Thoracic aorta (tissue), 2 donors: Measurements from ENCODE around the gene PLEK2. TPM values are rescaled to one million over a fixed set of nuclear protein-coding genes. Genes with fewer than 3 reads are reported as not detected.

Source experiments
- ATAC-seq: fragments of 150-250 bp; one replicate; pipeline ENCODE4 v1.8.0; 2017; ENCODE audit warnings: low read depth; ENCODE audit not compliant: insufficient number of reproducible peaks, low FRiP score
- DNase-seq: peaks from one replicate; pipeline ENCODE4 v3.0.0-alpha.2; 2020; ENCODE audit warnings: low spot score
- H3K27ac ChIP-seq, 2 donors: fragments of 200-600 bp; sonication (generic); 1 replicate in 1 of 2; 2 replicates in 1 of 2; pipeline ENCODE4 v1.5.1; 2016; ENCODE audit warnings: mild to moderate bottlenecking in 2 of 2, moderate library complexity in 2 of 2
- H3K27me3 ChIP-seq: fragments of 200-600 bp; sonication (generic); replicated peaks from 2 replicates; pipeline ENCODE4 v1.6.0; 2016; ENCODE audit warnings: mild to moderate bottlenecking; ENCODE audit not compliant: insufficient read depth
- H3K36me3 ChIP-seq: fragments of 200-600 bp; sonication (generic); one replicate; pipeline ENCODE4 v1.5.1; 2016
- H3K4me1 ChIP-seq, 2 donors: fragments of 200-600 bp; sonication (generic); 1 replicate in 1 of 2; 2 replicates in 1 of 2; pipeline versions ENCODE4 v1.5.1 to v1.6.0; 2016; ENCODE audit warnings: low read depth in 2 of 2, mild to moderate bottlenecking in 1 of 2; ENCODE audit not compliant: control insufficient read depth in 1 of 2
- H3K4me3 ChIP-seq: fragments of 200-600 bp; sonication (generic); 2 replicates; pipeline ENCODE4 v1.5.1; 2016; ENCODE audit warnings: mild to moderate bottlenecking
- H3K9me3 ChIP-seq: fragments of 200-600 bp; sonication (generic); 2 replicates; pipeline ENCODE4 v1.5.1; 2016
- CTCF ChIP-seq: fragments of 200-600 bp; sonication (generic); IDR thresholded peaks from one replicate; pipeline ENCODE4 v1.5.1; 2019; ENCODE audit warnings: antibody characterized with exemption
- total RNA-seq, 2 donors: library from RNA; depleted of rRNA; stranded (reverse); fragments of >200 nt; gene quantifications; one replicate each; pipeline versions ENCODE4 v1.1.0 to v1.2.3, GENCODE V29; 2016

PLEK2 gene
- total RNA-seq, 2 donors from 2014 or later = 2.0 to 5.9 TPM

- ATAC-seq (no peak), DNase-seq (no peak)
- no peak overlapping the region for H3K27ac ChIP-seq
- TF ChIP-seq CTCF = no peak
- H3K4me3 ChIP-seq = no peak overlapping the region
- H3K36me3 ChIP-seq = no peaks in the 10 kb centered on the region
- H3K9me3 ChIP-seq = no peaks in the 10 kb centered on the region
- H3K27me3 ChIP-seq = no peaks in the 10 kb centered on the region
- H3K4me1 ChIP-seq = no peaks in the 10 kb centered on the region
Observed at GRCh38 chr14:67396381-67396970, 15.5 kb downstream of the PLEK2 start.

DNA sequence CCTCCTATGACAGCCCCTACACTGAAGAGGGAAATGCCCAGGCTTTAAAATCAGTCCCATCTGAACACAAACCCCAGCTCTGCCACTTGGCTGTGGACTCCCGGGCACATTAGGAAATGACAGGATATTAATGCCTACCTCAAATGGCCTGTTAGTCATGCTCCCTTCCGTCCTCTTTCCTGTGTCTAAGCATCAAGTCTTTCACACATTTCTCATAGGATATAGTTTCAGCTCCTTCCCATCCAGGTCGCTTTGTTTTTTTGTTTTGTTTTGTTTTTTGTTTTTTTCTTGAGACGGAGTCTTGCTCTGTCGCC, 16.1 kb downstream of the PLEK2 start:
- DNase-seq (no peak), ATAC-seq (no peak)
- Histone ChIP-seq H3K27me3 (no peaks in the 10 kb centered on the region), H3K4me1 (no peaks in the 10 kb centered on the region), H3K27ac (no peak overlapping the region), H3K4me3 (no peak overlapping the region), H3K9me3 (no peaks in the 10 kb centered on the region), H3K36me3 (no peaks in the 10 kb centered on the region)
- no peak for TF ChIP-seq CTCF

DNA sequence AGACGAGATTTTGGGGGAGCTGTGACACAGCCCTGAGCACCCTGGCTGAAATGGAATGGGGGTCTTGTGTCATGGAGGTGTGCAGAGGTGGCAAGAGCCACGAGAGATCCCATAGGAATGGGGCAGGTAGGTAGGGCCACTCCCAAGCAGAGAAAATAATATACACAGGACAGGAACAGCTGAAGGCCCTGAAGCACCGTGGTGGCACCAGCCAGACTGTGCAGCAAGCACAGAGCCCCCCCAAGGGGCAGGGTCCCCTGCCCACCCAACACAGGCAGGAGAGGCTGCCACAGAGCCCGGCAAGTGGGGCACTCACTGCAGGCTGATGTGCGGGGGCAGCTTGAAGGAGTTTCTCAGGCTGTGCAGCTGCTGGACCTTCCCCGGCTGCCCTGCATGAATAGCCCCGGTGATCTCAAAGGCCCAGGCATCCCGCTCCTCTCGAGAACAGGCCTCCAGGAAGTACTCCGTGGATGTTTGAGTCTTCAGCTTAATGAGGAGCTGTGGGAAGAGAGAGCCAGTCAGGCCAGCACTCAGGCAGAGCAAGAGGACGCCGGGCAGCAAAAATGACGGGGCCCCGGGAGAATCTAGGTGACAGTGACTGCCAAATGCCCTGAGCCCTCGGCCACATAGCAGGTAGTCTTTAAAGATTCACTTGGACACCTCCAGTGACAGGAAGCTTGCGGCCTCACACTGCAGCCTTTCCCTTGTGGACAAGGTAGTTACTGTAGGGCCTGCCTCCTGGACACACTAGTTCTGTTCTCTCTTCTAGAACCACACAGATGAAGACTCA, 16.7 kb downstream of the PLEK2 start:
- ATAC-seq (no peak), DNase-seq (no peak)
- no peaks in the 10 kb centered on the region for H3K36me3 ChIP-seq
- no peaks in the 10 kb centered on the region for H3K9me3 ChIP-seq
- H3K27me3 ChIP-seq = no peaks in the 10 kb centered on the region
- no peak for TF ChIP-seq CTCF
- no peak overlapping the region for H3K27ac ChIP-seq
- H3K4me3 ChIP-seq = no peak overlapping the region
- H3K4me1 ChIP-seq = no peaks in the 10 kb centered on the region

- ATAC-seq (no peak), DNase-seq (no peak)
- Histone ChIP-seq H3K4me3 (no peak overlapping the region), H3K4me1 (no peaks in the 10 kb centered on the region), H3K36me3 (no peaks in the 10 kb centered on the region), H3K9me3 (no peaks in the 10 kb centered on the region), H3K27ac (no peak overlapping the region), H3K27me3 (no peaks in the 10 kb centered on the region)
- no peak for TF ChIP-seq CTCF
Observed at GRCh38 chr14:67393689-67394088, 18.3 kb downstream of the PLEK2 start.

- TF ChIP-seq CTCF = no peak
- Histone ChIP-seq H3K36me3 (no peaks in the 10 kb centered on the region), H3K4me1 (no peaks in the 10 kb centered on the region), H3K4me3 (no peak overlapping the region), H3K9me3 (no peaks in the 10 kb centered on the region), H3K27ac (no peak overlapping the region), H3K27me3 (no peaks in the 10 kb centered on the region)
- DNase-seq = no peak
- ATAC-seq = no peak
Observed at GRCh38 chr14:67392800-67393199, 19.2 kb downstream of the PLEK2 start.
